ENCODE data around the gene HIC2.

DNA sequence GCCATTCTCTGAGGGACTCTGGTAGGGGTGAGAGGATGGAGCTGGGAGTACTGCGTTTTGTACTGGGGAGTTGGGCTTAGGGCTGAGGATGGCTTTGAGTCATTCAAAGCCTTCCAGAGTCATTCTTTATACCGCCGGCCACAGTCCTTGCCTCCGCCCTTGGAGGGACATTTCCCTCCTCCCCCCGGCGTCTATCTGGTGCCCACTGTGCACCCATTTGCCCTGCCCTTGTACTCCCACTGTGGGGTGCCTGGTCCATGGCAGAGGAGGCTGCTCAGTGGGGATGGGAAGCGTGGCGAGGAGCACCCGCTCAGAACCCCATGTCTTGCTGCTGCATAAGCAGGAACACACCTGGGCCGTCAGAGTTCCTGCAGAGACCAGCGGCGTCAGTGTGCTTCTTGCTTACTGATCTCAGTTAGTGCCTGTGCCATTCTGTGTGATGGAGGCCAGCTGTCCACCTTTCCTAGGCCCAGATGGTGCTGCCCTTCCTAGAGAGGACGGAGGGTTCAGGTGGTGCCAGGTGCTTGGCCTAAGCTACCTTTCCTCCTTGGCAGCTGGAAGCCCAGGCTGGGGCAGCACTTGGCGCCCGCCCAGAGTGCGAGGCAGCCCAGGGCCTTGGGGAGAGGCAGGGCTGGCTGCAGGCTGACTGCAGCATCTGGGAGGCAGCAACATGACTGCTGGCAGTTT lies 26.7 kb downstream of the HIC2 start:
- no peak for TF ChIP-seq CTCF (conservative IDR thresholded peaks at IDR 0.05)
- TF ChIP-seq EZH2 (IDR thresholded peaks at IDR 0.05; ENCODE audit: low read depth): no peak

All from PC-9 (cell line).